GM18867 (cell line): ENCODE measurements around the gene SLC38A10.
"Not testable (repeated sequence)": the region's sequence is repeated elsewhere in the genome, so short reads cannot be mapped to it uniquely, and the experiment has no call there.

ENCODE experiments used
- ATAC-seq: cut with Tn5 transposase; IDR thresholded peaks from one replicate; pipeline ENCODE4 v1.9.1; 2021; ENCODE audit warnings: mild to moderate bottlenecking, moderate library complexity; ENCODE audit not compliant: unreplicated experiment

Gene SLC38A10

DNA sequence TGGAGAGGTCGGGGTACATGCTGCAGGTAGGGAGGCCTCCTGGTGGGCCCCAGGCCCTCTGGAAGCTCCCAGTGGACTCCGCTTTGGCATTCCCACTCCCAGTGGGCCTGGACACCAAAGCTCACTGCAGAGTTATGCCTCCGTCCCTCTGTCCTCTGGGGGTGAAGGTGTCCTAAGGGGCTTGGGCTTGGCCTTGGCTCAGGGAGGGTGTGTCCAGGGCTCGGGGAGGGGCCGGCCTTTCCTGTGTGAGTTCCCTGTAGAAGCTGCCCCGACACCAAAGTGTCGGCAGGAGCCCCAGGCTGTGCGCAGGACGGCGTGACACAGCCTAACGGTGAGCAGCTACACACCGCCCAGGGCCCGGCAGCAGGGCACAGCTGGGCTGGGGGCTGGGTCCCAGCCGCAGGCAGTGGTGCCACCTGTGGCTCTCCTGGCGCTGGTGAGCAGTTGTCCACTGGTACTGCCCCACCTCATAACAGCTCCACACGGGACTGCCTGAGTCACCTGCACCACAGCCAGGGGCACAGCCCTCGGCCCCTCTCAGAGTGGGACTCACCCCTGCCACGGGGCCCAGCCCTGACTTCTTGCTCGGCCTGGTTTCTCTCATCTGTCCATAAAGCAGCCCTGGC, 62.4 kb downstream of the SLC38A10 start:
- no peak for ATAC-seq

DNA sequence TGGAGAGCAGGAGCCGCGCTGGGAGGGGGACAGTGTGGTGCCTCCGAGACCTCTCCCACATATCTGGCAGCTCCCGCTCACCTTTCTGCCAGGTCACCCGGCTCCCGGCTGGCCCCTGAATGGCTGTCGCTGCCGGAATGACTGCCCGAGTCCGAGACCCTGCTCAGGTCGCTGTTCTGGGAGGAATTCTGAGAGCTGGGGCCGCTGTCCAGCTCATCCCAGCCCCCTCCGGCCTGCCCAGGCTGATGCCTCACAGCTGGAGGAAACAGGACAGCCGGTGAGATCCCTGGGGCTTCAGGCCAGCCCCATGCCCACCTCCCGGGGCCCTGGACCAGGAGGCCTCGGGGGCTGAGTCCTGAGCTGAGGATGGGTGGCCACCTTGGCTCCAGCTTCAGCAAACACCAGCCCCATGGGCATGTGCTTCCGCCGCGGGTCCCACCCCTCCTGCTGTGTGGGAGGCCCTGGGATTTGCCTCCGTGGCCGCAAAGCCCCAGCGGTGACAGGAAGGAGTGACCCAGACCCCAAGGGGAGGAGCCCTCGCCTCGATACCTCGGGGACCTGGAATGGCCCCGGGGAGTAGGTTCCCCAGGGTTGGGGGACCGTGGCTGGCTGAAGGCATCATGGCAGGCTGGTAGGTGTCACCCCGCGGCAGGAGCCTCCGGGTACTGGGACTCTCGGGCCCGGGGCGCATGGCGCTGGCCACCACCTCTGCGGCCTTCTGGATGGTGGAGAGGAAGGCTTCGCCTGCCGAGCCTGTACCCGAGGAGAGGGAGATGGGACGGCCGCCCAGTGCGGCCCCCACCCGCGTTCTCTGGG, 63.1 kb downstream of the SLC38A10 start:
- no peak for ATAC-seq

DNA sequence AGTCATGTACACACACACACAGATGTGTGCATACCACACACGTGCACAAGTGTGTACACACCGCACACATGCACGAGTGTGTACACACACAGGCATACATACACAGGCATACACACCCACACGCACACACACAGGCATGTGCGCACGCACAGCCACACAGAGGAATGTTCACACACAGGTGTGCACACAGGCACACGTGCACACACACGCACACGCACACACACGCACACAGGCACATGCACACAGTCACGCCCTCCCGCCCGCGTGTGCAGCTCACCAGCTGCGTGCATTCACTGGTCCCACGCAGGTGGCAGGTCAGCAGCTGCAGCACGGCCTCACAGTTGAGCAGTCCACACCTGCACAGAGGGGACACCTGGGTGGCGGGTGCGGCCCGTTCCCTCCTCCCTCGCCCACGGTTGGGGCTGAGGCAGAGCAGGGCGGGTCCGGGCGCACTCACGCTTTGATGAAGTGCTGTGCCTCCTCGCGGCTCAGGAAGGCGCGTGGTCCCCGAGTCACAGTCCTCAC, 63.9 kb downstream of the SLC38A10 start:
- ATAC-seq = no peak

DNA sequence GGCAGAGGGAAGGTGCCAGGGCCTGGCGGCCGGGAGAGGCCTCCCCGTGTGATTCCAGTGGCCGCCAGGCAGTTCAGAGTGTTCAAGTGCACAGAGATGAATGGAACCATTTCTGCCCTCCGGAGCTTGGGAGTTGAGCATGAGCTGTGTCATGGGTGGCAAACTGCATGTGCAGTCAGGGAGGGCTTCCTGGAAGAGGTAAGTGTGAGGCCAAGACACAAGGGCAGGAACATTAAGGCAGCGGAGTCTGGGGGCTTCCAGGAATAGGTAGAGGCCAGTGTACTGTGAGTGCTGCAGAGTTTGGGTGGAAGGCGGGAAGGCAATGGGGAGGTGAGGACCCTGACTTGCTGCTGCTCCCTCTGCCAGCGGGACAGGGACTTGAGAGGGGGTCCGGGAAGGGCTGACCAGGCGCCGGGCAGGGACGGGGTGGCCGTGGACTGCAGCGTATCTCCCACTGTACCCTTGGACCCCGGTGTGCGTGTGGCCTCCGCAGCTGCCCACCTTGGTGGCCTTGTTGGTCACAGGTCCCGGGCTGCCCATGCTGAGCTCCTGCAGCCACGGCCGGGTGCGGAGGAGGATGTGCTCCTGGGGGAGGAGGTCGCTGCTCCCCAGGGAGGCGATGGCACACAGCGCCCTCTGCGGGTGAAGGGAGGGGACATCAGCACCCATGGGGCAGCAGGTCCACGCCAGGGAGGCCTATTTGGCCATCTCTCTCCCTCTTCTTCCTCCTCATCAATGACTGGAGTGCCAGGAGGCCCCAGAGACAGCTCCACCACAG, 64.9 kb downstream of the SLC38A10 start:
- no peak for ATAC-seq

DNA sequence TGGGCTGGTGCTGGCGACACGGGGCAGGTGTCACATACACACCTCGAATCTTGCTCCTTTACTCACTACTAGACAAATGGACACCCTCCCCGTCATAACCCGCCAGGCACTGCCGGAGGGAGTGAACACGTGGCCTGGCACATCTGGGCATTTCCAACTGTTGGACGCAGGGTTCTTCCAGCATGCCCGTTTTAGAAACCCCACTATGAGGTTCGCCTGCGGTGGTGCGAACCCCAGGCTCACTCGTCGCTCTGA, 65.5 kb downstream of the SLC38A10 start:
- ATAC-seq = no peak

DNA sequence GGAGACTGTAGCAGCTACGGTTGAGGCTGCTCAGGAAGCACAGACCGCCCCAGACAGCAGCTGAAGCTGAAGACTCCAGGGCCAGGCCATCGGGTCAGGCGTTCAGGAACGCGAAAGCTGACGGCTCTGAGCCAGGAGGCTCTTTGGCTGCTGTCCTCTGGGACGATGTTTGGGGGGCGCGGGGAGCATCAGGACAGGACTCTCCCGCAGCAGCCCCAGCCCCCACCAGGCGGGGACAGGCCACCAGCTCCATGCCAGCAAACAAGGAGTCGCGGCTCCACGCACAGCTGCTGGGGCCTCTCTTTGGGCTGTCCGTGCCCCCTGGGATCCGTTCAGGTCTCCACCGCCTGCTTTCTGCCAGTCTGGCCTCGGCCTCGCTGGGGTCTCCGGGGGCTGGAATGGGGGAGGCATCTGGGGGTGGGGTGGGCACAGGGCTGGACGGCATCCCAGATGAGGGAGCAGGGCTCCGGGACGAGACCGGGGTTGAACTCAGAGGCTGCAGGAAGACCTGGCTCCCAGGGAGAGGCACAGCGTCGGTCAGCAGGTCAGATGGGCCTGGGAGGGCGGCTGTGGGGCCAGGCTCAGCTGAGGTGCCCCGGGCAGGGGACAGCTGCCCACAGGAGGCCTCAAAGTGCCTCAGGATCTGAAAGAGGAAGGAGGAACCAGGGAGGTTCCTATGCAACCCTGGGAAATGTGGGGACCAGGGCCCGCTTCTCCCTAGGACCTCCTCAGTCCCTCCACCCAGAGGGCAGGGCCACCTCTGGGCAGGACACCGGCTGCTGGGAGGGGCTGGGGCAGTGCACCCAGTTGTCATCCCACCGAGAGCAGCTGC, 66.1 kb downstream of the SLC38A10 start:
- ATAC-seq = no peak

DNA sequence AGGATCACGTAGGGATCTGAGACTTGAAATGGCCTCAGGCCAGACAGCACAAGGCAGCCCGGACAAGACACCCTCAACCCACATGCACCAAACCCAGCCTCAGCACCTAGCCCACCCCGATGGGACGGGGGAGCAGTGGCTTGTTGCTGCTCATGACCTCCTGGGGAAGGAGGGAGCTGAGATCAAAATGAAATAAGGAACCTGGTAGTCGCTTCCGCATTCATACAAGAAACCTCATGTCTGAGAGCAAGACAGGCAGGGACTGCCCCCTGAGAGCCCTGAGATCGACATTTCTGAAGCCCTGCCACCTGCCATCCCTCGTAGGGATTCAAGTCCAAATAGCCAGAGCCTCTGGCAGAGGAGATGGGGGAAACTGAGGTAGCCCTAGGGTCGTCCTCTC, 66.7 kb downstream of the SLC38A10 start:
- ATAC-seq = no peak

DNA sequence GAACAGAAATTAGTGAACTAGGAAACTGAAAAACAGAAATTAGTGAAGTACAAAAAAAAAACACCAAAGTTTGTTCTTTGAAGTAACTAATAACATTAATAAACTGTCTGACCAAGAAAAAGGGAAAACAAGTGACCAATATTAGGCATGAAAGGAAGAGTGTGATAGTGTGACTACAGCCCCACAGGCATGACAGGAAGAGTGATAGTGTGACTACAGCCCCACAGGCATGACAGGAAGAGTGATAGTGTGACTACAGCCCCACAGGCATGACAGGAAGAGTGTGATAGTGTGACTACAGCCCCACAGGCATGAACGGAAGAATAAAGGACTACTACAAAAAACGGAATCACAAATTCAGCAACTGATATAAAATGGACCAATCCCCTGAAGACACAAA, 67.5 kb downstream of the SLC38A10 start:
- ATAC-seq = not testable (repeated sequence)

DNA sequence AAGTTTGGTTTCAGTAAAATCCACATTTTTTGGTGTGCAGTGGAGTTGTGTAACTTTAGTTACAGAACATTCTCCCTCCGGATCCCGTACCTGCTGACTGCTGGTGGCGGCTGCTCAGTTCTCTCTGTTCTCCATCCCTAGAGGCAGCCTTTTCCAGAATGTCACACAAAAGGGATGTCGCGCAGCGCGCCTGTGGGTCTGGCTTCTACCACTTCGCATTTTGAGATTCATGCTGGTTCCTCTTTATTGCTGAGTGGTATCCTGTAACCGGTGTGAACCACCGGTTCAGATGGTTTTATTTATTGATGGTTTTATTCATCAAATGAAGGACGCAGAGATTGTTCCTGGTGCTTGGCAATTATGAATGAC, 71.4 kb downstream of the SLC38A10 start:
- ATAC-seq = no peak

DNA sequence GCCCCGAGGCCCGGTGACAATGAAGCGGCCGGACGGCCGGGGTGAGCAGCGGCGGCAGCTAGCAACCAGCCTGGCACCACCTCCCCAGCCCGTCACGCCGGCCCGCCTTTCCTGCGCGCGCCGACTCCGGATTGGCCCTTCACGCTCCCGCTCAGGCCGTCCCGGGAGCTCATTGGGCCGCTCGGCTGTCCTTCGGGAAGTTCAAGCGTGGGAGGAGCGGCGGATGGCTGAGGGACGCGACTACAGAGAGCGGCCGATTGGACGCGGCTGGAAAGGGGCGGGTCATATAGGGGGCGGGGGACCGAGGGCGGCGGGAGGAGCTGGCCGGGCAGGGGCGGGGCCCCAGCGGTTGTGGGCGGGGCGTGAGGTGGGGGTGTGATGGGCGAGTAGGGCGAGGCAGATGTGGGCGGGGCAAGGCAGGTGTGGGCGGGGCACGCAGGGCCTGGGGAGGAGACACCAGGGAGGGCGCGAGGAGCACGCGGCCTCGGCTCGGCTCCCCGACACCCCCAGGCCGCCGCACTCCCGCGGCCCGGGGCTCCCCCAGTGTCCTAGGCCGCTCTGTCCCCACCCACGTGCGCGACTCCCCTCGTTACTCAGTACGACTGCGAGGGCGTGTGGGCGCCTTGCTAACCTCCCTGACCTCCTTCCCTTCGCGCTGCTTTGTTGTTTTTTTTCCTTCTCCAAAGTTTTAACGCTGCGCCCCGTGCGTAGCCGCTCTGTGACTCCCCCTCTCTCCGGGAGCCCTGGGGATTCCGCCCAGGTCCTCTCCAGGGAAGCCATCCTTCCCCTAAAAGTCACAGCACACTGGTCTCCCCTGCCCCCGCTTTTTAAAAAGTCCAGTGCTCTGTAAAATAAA, 72.0 kb downstream of the SLC38A10 start, which contains the start of gene CEP131:
Gene CEP131, minus strand, starts transcription at position 60 of the 856 bp plus-strand sequence. CDS start 2,909 bp downstream, outside the sequence.
- ATAC-seq = peak; percentile 91

DNA sequence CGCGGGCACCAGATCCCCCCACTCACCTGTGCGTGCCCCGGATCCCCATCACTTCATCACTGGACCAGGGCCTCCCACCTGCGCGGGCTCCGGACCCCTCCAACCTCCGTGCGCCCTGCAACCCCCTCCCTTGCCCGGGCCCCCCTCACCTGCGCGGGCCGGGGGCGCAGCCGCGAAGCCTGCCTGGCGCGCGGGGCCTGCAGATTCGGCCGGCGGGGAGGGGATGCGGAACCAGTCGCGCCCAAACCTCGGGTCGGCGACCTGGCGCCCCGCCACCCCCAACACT, 72.5 kb downstream of the SLC38A10 start:
- no peak for ATAC-seq

DNA sequence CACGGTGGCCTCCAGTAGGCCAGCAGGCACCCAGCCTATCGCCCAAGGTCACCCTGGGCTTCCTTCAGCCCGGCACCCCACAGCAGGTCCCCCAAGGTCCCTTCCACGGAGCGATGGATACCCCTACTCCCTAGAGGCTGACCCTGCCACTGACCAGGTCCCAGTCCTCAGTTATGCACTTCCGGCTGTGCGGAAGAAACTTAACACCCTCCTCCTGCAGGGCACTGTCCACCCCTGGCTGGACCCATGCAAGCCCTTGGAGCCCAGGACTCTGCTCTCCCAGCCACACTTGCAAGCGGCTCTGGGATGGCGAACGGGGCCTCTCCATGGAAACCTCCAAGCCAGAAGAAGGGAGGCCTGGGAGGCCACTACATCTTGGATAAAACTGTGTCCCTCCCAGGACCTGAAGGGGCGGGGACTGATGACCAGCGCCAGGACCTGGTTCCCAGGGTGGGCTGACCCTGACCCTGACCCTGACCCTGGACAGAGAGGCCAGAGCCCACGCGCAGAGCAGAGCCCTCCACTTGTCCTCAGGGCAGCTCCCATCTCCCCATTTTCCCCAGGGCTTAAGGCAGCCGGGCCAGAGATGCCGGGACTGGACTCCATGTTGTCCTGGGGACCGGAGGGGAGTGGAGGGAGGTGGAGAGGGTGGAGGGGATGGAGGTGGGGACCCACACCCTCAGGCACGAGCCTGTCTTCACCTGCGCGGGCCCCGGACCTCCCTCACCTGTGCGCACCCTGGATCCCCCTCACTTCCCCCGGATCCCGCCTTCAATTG, 73.1 kb downstream of the SLC38A10 start:
- no peak for ATAC-seq

DNA sequence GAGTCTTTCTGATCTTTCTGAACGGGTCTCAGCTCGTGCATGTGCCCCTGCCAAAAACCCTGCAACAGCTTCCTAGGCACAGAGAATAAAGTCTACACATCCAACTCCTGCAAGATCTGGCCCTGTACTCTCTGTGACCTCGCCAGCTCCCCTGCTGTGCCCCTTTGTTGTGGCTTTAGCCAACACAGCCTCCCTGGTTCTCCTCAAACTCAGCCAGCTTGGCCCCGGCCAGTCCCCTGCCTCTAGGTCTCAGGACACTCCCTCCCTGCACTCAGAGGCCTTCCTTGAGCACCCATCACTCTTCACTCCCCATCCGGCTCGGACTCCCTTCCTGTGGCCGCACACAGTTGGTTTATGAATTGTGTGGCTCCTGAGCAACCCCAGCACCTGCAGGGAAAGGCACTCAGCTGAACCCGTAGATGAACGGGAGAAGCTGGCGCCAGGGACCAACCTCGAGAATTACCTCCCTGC, 73.7 kb downstream of the SLC38A10 start:
- no peak for ATAC-seq

DNA sequence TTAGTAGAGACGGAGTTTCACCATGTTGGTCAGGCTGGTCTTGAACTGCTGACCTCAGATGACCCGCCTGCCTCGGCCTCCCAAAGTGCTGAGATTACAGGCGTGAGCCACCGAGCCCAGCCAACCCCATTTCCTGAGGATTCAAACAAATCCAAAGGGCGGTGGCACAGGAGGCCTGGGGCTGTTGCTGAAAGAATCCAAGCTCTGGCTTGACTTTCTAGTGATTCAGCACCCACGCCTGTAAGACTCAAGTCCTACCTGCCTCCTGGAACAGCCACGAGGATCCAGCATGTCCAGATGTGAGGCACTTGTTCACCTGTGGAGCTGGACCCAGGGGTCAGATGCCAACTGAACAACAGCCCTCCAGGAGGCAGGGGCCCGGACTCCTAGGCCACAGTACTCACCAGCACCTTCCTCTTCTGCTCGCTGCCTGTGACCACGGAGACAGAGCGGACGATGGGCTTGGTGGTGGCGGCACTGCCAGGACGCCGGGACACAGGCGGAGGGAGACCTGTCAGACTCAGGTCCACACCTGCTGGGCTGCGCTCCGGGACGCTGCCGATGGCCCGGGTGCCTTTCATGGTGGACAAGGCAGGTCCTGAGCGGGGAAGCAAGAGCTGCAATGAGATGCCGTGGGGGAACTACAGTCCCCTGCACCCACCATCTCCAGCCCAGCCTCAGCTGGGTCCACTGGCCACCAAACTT, 75.5 kb downstream of the SLC38A10 start:
- no peak for ATAC-seq

DNA sequence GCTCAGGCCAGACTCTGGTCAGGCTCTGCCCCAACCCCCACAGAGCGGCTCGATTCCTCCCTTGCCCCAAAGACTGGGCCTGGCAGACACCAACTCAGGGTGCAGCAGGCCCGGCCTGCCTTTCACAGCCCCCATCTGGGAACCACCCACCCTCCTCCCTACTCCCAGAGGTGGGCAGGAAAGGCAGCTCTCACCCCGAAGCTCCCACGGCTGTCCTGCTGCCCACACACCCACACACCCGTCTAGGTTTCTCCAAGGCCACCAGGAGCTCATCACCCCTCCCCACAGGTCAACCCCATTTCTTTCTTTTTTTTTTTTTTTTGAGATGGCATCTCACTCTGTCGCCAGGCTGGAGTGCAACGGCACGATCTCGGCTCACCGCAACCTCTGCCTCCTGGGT, 76.1 kb downstream of the SLC38A10 start:
- no peak for ATAC-seq

DNA sequence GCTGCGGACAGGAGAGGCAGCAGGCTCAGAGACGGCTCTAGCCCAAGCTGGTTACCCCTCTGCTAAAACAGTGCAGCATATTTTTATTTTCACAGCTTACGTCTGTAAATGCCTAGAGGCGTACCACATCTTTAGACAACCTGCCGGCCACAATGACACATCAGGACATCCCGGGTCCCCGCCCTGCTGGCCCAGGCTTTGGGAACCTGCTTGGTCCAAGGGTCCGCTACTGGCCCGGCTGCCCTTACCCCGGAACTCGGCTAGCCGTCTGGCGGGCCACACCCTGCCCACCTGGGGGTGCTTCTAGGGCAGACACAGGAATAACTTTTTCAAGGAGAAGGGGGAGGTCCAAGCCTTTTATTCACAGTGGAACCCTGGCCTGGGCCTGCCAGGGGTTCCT, 76.6 kb downstream of the SLC38A10 start:
- ATAC-seq = no peak

DNA sequence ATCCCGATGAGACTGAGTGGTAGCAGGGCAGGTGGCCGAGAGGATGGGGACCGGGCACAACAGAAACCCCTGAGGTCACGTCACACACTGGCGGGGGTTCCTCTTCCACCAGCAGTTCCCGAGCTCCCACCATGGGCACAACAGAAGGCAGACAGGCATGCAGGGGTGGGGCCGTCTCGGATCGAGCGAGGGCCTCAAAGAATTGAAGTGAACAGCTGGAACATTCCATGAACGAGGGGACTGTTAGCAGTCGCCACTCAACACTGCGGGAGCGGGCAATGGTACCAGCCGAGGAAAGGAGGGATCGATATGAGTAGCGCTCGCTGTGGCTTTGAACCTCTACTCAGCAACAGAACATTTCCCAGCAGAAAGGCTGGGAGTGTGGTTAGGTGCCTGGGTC, 77.6 kb downstream of the SLC38A10 start:
- ATAC-seq = no peak

DNA sequence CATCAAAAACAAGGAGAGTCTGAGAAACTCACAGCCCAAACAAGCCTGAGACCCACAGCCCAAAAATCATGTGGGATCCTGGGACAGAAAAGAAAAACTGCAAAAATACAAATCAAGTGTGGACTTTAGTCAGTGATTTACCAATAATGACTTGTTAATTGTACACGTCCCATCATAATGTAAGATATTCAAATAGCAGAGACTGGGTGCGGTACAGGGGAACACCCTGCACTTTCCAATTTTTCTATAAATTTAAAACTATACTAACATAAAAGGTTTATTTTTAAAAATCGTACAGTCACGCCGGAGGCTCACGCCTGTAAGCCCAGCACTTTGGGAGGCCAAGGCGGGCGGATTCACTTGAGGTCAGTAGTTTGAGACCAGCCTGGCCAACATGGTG, 81.1 kb downstream of the SLC38A10 start:
- no peak for ATAC-seq

DNA sequence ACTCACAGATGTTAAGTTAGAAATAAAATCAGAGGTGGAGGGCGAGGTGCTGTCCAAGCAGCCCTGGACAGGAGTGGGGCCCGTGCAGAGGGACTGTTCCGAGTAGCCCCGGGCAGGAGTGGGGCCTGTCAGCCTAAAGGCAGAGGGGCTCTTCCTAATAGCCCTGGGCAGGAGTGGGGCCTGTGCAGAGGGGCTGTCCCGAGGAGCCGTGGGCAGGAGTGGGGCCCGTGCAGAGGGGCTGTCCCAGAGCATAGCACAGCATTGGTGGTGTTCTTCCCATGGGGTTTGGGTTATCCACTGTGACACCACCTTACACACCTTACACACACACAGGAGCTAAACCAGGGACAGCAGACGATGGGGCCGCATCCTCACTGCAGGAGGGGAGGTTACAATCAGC, 82.7 kb downstream of the SLC38A10 start:
- ATAC-seq = no peak
